AG04450 (cell line): Measurements from ENCODE around the gene GTF2A1L. TPM values are rescaled to one million over a fixed set of nuclear protein-coding genes. Genes with fewer than 3 reads are reported as not detected.
A peak's percentile ranks its signal among the peaks of the same experiment; 100 is the strongest.

Source experiments
- CTCF ChIA-PET: fragments of 300-600, 350-600 bp; formaldehyde crosslinking; extraction: SDS; loops from one replicate; lab custom pipeline; 2022; ENCODE audit warnings: antibody characterized with exemption, inconsistent platforms; lab: Charles Lee
- POLR2A ChIA-PET: fragments of 350-600 bp; formaldehyde crosslinking; extraction: SDS; loops from one replicate; lab custom pipeline; 2021; ENCODE audit warnings: antibody characterized with exemption, inconsistent platforms; lab: Yijun Ruan, JAX
- DNase-seq: peaks from one replicate; pipeline ENCODE4 v3.0.0-alpha.2; 2011; ENCODE audit warnings: low read depth, low spot score
- H3K27ac ChIP-seq: one replicate; pipeline ENCODE4 v1.5.1; 2012; ENCODE audit warnings: low read depth, low read length, control low read depth
- H3K27me3 ChIP-seq: one replicate; pipeline ENCODE4 v1.6.0; 2012; ENCODE audit warnings: low read length; ENCODE audit not compliant: control insufficient read depth, insufficient read depth
- H3K4me3 ChIP-seq: 2 replicates; pipeline ENCODE4 v1.5.1; 2011; ENCODE audit warnings: mild to moderate bottlenecking, low read depth, low read length, control low read depth
- H3K9me3 ChIP-seq: 2 replicates; pipeline ENCODE4 v1.5.1; 2012; ENCODE audit warnings: low read length; ENCODE audit not compliant: control insufficient read depth, insufficient read depth
- polyA plus RNA-seq: library from polyadenylated mRNA; depleted of rRNA; stranded (reverse); fragments of >200 nt; gene quantifications from 2 replicates; pipeline ENCODE4 v1.2.3, GENCODE V29; 2011
- TF ChIP-seq, protein P1 (sequence below): IDR thresholded peaks from 2 replicates; pipeline ENCODE4 v1.5.1; 2011; ENCODE audit warnings: low read depth, low read length, control low read depth, inconsistent platforms

The GTF2A1L gene
- polyA plus RNA-seq, 1 experiment: 0.19 TPM

DNA sequence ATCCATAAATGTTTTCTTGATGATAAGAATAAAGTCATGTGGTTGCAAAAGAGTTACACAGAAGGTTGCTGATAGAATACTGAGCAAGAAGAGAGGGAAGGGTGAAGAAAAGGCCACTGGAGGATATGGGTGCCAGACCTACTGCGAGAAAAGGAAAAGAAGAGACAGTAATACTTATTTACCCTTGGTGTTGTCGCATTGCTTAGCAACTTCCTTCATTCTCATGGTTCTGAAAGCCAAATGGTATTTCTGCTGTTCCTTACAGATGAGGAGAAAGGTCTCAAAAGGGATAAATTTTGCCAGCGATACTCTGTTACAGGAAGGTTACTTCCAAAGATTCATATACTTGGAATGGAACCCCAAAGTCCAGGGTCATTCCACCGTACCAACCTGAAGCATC, 75.4 kb downstream of the GTF2A1L start:
- CTCF ChIA-PET: no interaction called here
- no peaks in the 10 kb centered on the region for H3K9me3 ChIP-seq
- POLR2A ChIA-PET: interaction anchor here (1.7 kb wide), 1 partner anchor 22 kb away, joined by 5 read pairs; no protein-coding TSS in a partner anchor
- H3K27me3 ChIP-seq: no peaks in the 10 kb centered on the region
- no peak for DNase-seq
- peak overlapping the region; percentile 33 for H3K27ac ChIP-seq
- TF ChIP-seq, protein P1, sequence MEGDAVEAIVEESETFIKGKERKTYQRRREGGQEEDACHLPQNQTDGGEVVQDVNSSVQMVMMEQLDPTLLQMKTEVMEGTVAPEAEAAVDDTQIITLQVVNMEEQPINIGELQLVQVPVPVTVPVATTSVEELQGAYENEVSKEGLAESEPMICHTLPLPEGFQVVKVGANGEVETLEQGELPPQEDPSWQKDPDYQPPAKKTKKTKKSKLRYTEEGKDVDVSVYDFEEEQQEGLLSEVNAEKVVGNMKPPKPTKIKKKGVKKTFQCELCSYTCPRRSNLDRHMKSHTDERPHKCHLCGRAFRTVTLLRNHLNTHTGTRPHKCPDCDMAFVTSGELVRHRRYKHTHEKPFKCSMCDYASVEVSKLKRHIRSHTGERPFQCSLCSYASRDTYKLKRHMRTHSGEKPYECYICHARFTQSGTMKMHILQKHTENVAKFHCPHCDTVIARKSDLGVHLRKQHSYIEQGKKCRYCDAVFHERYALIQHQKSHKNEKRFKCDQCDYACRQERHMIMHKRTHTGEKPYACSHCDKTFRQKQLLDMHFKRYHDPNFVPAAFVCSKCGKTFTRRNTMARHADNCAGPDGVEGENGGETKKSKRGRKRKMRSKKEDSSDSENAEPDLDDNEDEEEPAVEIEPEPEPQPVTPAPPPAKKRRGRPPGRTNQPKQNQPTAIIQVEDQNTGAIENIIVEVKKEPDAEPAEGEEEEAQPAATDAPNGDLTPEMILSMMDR: no peak
- no peak overlapping the region for H3K4me3 ChIP-seq

DNA sequence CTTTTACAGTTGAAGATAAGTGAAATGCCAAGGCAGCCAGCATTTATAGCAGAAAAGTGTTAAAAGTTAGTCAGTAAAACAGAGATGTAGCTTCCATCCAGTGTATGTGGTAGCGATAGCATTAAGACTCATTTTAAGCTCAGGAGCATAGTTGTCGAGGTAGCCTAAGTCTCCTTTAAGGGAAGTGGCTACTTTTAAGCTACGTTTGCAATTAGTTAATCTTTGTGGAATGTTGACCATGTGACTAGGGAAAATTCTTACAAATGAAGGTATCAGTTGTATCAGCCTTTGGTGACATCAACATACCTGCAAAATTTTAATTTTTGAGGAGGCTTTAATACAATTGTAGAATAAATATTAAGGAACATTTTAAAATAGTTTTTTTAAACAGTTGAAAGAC, 76.0 kb downstream of the GTF2A1L start:
- Histone ChIP-seq H3K4me3 (no peak overlapping the region), H3K9me3 (no peaks in the 10 kb centered on the region), H3K27ac (peak overlapping the region; percentile 33), H3K27me3 (no peaks in the 10 kb centered on the region)
- ChIA-PET CTCF (no interaction called here), POLR2A (interaction anchor here (0.5 to 1.7 kb wide), 2 partner anchors 22 to 39 kb away, joined by 3 to 5 read pairs; no protein-coding TSS in a partner anchor)
- DNase-seq: no peak
- TF ChIP-seq, protein P1: no peak

DNA sequence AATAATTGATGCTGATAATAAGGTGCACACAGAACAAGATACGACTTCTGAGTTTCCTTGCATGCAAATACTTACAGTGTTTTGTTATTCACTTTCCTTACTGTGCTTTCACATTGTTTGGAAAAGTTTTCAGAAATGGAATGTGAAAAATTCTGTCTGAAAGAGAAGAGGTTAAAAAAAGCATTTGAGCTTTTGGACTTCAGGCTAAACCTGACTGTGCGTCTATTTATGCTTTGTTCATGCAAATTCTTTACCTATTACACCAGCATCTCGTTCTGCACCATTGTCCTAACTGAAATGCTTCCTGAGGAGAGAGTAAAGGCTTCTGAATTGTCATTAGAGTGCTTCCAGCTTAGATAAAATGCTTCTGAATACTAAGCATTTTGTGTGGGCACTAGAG, 76.5 kb downstream of the GTF2A1L start:
- Histone ChIP-seq H3K27me3 (no peaks in the 10 kb centered on the region), H3K9me3 (no peaks in the 10 kb centered on the region), H3K4me3 (no peak overlapping the region), H3K27ac (no peak overlapping the region)
- TF ChIP-seq, protein P1: no peak
- ChIA-PET CTCF (no interaction called here), POLR2A (interaction anchor here (0.5 to 1.7 kb wide), 2 partner anchors 21 to 39 kb away, joined by 3 to 5 read pairs; no protein-coding TSS in a partner anchor)
- DNase-seq: no peak

DNA sequence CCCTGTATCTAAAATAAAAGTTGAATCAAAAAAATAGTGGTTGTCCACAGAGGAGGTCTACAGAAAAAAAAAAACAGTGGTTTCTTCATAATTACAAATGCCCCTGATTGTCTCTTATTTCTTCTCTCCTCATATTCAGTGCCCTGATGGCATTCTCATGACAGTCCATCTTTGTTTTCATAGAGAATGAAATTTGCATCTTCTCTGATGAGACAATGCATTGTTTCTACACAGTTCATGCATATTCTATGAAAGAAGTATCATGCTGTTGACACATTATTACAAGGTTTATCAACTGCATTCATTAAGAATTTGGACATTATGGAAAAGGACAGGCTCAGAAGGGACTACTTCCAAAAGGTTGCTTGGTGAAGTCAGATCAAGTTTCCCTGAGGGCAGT, 78.3 kb downstream of the GTF2A1L start:
- TF ChIP-seq, protein P1: no peak
- H3K27me3 ChIP-seq: no peaks in the 10 kb centered on the region
- DNase-seq: no peak
- ChIA-PET POLR2A (no interaction called here), CTCF (no interaction called here)
- no peak overlapping the region for H3K27ac ChIP-seq
- no peak overlapping the region for H3K4me3 ChIP-seq
- H3K9me3 ChIP-seq: no peaks in the 10 kb centered on the region

DNA sequence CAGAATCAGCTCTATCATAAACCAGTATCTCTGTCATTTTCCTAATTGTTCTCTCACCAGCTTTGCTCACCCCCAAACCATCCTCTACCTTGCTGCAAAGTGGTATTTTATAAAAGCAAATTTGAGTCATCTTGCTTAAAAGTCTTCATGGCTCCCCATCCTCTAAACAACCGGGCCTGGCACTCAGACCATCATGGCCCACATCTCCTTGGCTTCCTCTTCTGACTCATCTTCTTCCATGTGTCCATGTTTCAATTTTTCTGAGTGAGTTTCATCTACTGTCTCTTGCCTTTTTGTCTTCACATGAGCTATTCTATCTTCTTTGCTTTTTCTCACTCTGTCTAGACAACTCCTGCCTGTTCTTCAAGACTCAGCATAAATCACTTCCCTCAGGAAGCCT, 79.2 kb downstream of the GTF2A1L start:
- no peak overlapping the region for H3K4me3 ChIP-seq
- no peak for DNase-seq
- TF ChIP-seq, protein P1: no peak
- no peaks in the 10 kb centered on the region for H3K9me3 ChIP-seq
- H3K27me3 ChIP-seq: no peaks in the 10 kb centered on the region
- ChIA-PET POLR2A (no interaction called here), CTCF (no interaction called here)
- no peak overlapping the region for H3K27ac ChIP-seq
